ENCODE results near the gene GLIPR1L1.
A peak's percentile ranks its signal among the peaks of the same experiment; 100 is the strongest.
"Not testable (repeated sequence)": the region's sequence is repeated elsewhere in the genome, so short reads cannot be mapped to it uniquely, and the experiment has no call there.

Gene GLIPR1L1

DNA sequence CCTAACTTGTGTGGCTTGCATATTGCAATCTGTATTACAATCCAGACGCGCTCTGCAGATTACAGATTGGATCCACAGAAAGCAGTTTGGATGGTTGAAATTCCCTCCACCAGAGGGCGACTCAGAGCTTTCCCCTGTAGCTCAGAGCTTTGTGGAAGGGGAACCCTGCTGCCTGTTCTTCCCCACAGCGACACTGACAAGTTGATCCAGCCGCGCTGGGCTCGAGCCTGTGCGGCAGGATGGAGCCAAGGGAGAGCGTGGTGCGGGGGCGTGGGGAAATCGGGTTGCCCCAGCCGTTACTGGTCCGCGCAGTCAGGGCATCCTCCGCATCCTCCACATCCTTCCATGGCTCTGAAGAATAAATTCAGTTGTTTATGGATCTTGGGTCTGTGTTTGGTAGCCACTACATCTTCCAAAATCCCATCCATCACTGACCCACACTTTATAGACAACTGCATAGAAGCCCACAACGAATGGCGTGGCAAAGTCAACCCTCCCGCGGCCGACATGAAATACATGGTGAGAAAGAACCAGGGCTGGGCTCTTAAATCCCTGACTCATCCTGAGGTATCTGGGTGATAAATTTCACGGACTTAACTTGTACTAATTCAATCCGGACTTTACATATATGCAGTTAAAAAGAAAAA, at the start of gene GLIPR1L1:
GLIPR1L1 (plus strand) TSS at position 287 of the 647 bp plus-strand sequence; CDS start at position 346, 59 bp downstream.
- DNase-seq: peak; percentile 34 to 67 (median 64)

DNA sequence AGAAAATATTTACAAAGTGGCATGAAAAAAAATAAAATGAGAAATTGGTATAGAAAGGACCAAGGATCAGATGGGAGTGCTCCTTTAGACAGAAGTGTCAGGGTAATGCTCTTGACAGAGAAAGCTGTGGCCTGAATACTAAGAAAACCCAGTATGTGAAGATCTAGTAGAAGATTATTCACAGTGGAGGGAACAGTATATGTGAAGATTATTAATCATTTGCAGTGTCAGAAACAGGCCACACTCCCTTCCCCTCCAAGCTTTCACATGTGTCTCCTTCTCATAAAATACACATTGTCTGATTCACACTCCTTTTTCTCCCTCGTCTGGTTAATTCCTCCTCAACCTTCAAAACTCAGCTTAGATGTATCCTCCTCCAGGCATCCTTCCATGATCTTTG, 45.6 kb upstream of the GLIPR1L1 start:
- DNase-seq: no peak

DNA sequence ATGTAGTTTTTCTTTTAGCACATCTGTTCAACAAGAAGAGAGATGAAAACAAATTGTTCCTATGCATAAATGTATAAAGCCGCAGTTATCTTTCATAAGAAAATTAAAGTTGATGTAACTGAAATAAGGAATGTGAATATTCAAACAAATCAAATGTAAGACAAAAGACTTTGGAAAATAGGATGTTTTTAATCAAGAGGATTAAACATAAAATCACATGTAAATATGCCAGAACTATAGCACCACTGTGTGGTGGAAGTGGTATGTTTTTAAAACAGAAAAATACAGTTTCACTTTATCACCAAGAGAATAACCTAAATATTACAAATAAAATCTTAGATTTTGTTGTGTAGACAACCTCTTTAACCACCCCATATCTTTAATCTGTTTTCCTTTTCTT, 44.7 kb upstream of the GLIPR1L1 start:
- DNase-seq: no peak

- no peak for DNase-seq
These were observed 43.5 kb upstream of the GLIPR1L1 start for GRCh38 chr12:75291014-75291413.

- no peak for DNase-seq
These were observed 40.1 kb upstream of the GLIPR1L1 start for GRCh38 chr12:75294336-75294735.

DNA sequence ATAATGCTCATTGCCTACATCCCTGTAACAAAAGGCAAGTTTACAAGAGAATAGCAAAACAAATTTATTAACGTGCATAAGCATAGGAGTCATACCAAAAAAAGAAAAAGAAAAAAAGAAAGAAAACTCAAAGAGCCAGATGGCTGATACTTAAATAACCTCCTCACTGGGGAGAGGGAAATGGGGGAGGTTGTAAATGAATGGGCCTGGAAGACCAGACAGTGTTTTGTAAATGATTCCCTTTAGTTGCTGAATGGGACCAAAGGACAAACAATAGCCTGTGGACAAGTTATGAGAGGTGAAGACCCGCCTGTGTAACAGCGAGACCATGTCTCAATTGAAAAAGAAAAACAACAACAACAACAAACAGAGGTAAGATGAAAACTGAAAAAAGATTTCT, 39.7 kb upstream of the GLIPR1L1 start:
- no peak for DNase-seq

DNA sequence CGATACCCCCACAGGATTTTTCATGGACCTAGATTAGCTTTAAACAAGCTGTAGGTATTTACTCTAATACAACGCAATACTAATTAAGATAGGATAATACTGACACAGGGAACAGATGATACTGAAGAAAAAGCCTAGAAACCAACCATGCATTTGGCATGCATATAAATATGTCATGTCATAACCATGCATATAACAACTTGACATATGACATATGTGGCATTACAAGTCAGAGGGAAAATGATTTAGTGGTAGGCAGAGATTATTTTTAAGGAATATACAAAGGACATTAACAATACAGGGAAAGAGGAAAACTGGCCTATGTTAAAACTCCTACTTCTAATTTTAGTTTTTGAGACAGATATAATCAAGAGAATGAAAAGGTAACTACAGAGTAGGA, 32.2 kb upstream of the GLIPR1L1 start:
- DNase-seq: no peak

DNA sequence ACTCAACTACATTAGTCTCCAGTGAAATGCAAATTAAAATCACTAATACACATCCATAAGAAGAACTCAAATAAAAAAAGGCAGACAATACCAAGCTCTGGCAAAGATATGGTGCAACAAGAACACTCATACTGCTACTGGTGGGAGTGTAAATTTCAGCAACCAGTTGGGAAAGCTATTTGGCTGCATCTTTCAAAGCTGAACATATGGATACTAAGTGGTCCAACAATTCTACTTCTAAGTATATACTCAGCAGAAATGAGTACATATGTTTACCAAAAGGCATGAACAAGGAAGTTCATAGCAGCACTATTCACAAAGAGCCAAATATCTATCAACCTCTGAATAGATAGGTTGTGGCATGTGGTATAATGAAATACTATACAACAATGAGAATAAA, 31.7 kb upstream of the GLIPR1L1 start:
- DNase-seq: no peak

- no peak for DNase-seq
These were observed 28.8 kb upstream of the GLIPR1L1 start for GRCh38 chr12:75305412-75306332.

DNA sequence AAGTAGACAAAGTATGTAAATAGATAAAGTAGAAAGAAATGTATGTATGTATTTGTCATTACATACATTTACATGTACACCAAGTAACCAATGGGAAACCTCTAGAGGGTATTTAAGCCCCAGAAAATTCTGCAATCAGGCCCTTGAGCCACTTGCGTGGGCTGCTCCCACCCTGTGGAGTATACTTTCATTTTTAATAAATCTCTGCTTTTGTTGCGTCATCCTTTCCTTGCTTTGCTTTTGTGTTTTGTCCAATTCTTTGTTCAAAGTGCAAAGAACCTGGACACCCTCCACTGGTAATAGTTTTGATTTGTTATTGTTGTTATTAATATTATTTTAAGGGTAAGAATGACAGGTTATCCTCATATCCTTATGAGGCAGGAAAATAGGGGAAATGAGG, 26.2 kb upstream of the GLIPR1L1 start:
- DNase-seq: no peak

- DNase-seq: no peak
These were observed 23.1 kb upstream of the GLIPR1L1 start for GRCh38 chr12:75311369-75311768.

DNA sequence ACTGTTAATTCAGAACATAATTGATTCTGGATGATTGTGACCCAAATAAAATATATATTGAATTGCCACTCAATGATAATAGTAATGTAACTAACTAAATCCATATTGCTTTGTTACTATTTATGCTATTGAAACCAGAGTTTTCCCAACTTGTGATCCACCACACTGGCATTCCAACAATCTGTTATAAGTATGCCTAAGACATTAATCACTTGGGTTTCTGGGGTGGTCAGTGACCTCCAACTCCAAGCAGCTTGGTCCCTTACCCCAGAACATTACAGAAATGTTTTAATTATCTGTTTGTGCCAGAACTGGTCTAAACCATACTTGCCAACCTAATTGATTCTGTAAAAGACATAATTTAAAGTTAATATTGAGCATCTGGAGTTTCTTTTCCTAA, 19.0 kb upstream of the GLIPR1L1 start:
- no peak for DNase-seq

GRCh38 chr12:75317784-75318183, 16.7 kb upstream of the GLIPR1L1 start:
- DNase-seq: no peak

DNA sequence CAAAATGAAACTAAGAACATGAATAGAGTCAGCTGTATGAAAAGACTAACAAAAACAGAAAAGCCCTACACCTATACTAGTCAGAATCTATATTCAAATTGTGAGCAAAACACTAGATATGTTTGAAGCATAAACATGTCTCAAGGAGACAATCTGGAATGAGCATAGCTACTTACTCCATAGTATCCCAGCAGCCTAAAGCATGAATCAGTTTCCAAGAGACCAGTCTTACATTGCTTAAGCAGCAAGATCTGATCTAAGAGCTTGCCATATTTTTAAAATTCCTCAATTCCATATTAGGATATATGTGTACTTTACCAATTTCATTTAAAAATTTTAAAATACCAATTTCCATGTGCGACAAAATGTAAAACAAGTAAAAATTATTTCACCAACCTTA, 12.0 kb upstream of the GLIPR1L1 start:
- no peak for DNase-seq

DNA sequence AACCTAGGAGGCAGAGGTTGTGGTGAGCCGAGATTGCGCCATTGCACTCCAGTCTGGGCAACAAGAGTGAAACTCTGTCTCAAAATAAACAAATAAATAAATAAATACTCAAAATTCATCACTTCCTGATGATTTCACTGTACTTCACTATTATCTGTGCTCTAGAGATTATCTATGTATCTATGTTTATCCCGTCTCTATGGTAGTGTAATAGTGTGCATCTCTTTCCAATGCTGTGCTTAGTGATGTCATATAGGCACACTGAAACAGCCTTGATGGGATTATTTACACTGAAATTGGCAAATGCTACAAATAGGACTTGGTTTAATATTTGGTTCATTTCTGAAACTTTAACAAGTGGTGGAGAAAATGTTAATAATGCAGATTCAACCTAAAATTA, 10.8 kb upstream of the GLIPR1L1 start:
- DNase-seq: no peak

- DNase-seq: no peak
These were observed 6.8 kb upstream of the GLIPR1L1 start for GRCh38 chr12:75327642-75328041.

- DNase-seq: peak; percentile 9 to 35 (median 21)
These were observed 4.3 kb upstream of the GLIPR1L1 start, which contains the start of gene CAPS2 for GRCh38 chr12:75329918-75330826. TSS of gene CAPS2 (minus strand) at chr12:75330324. CDS start at chr12:75326498, 3,826 bp downstream.

DNA sequence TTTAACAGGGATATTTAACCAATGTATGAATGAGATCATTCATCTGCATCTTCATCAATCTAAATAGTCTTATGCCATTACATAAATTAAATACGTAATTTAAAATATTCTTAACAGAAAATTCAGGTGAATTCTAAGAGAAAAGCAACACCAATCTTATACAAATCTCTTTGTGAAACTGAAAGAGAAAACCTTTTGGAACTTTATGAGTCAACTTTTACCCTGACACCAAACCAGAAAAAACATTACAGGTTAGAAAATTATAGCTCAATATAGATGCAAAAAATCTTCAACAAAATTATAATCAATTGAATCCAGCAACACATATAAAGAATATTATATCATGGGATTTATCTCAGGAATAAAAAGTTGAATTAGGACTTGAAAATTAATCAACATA, 3.4 kb downstream of the GLIPR1L1 start:
- no peak for DNase-seq

- no peak for DNase-seq
These were observed 7.4 kb downstream of the GLIPR1L1 start for GRCh38 chr12:75341873-75342272.

DNA sequence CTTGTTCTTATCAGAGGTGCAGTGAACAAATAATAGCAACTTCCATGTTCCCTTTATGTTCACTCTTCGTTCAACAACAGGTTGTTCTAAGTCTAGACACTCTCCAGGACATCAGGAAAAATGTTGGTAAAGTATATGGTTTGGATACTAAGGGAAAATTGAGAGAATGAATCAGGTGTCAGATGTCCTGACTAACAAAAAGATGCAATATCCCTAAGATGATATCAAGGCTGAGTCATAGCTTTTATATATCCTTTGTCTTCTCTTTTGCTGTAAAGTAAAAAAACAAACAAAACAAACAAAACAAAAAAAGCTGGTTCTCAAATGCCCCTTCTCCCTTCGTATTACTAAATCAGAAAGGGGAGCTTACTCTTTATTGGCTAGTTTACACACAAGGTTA, 11.1 kb downstream of the GLIPR1L1 start:
- no peak for DNase-seq

GRCh38 chr12:75346215-75346614, 11.7 kb downstream of the GLIPR1L1 start:
- not testable (repeated sequence) for DNase-seq

DNA sequence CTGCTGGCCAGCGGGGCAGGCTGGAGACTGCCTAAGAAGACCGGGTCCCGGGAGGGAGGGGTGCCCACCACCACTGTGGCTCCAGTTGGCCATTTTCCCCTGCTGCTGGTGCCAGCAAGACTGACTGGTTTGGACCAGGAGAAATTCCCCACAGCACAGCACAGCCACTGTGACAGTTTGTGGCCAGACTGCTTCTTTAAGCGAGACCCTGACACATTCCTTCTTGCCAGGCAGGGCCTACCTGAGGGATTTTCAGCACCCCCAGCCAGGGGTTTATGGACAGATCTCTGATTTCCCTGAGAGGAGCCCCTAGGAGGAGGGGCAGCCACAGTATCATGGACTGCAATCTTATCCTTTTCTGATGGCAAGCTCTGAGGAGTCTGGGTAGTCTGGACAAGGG, 15.5 kb downstream of the GLIPR1L1 start:
- DNase-seq: no peak

DNA sequence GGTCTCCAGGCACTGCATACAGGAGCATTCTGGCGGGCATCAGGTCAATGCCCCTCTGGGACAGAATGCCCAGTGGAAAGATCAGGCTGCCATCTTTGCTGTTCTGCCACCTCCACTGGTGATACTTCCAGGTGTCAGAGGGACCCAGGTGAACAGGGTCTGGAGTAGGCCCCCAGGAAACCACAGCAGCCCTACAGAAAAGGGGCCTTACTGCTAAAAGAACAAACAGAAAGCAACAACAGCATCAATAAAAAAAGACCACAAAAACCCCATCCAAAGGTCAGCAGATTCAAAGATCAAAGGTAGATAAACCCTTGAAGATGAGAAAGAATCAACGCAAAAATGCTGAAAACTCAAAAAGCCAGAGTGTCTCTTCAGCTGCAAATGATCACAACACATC, 15.9 kb downstream of the GLIPR1L1 start:
- DNase-seq: no peak

Measured in activated naive CD4-positive, alpha-beta T cell (primary cell).